ENCODE measurements around the gene ZNRF1. TPM values are rescaled to one million over a fixed set of nuclear protein-coding genes. Genes with fewer than 3 reads are reported as not detected.

ZNRF1 gene
- total RNA-seq, 2 donors from 2014 or later: 27.7 to 29.7 TPM

GRCh38 chr16:75045424-75045823 lies 46.6 kb downstream of the ZNRF1 start:
- no peak overlapping the region for H3K27ac ChIP-seq
- H3K9me3 ChIP-seq: no peaks in the 10 kb centered on the region
- TF ChIP-seq CTCF (IDR thresholded peaks at IDR 0.05): no peak
- peaks cover 6% of the 10 kb centered on the region for H3K4me1 ChIP-seq
- H3K9ac ChIP-seq (ENCODE audit: low read depth in 2 of 2, low read length in 2 of 2): no peak overlapping the region
- intact Hi-C loops (cut with DNase I): no loop called here
- no peaks in the 10 kb centered on the region for H3K36me3 ChIP-seq
- H3K4me3 ChIP-seq: no peak overlapping the region
- H3K27me3 ChIP-seq: no peaks in the 10 kb centered on the region
- no peak for DNase-seq

GRCh38 chr16:75048054-75048453 lies 49.2 kb downstream of the ZNRF1 start:
- DNase-seq: no peak
- intact Hi-C loops (cut with DNase I): no loop called here
- Histone ChIP-seq H3K27ac (no peak overlapping the region), H3K36me3 (no peaks in the 10 kb centered on the region), H3K27me3 (no peaks in the 10 kb centered on the region), H3K9ac (ENCODE audit: low read depth in 2 of 2, low read length in 2 of 2) (no peak overlapping the region), H3K4me1 (peaks cover 6% of the 10 kb centered on the region), H3K4me3 (no peak overlapping the region), H3K9me3 (no peaks in the 10 kb centered on the region)
- no peak for TF ChIP-seq CTCF (IDR thresholded peaks at IDR 0.05)

- Histone ChIP-seq H3K27me3 (no peaks in the 10 kb centered on the region), H3K9me3 (no peaks in the 10 kb centered on the region), H3K36me3 (no peaks in the 10 kb centered on the region), H3K4me3 (no peak overlapping the region), H3K4me1 (peaks cover 6% of the 10 kb centered on the region), H3K9ac (ENCODE audit: low read depth in 2 of 2, low read length in 2 of 2) (no peak overlapping the region), H3K27ac (no peak overlapping the region)
- no peak for DNase-seq
- no peak for TF ChIP-seq CTCF (IDR thresholded peaks at IDR 0.05)
- intact Hi-C loops (cut with DNase I): no loop called here
These were observed 49.7 kb downstream of the ZNRF1 start for GRCh38 chr16:75048530-75048929.

- Histone ChIP-seq H3K36me3 (no peaks in the 10 kb centered on the region), H3K9ac (ENCODE audit: low read depth in 2 of 2, low read length in 2 of 2) (no peak overlapping the region), H3K4me1 (peaks cover 10% of the 10 kb centered on the region), H3K9me3 (no peaks in the 10 kb centered on the region), H3K27me3 (no peaks in the 10 kb centered on the region), H3K27ac (peak overlapping the region; percentile 4), H3K4me3 (no peak overlapping the region)
- DNase-seq: peak; percentile 53
- TF ChIP-seq CTCF (IDR thresholded peaks at IDR 0.05): no peak
- intact Hi-C loops (cut with DNase I): no loop called here
These were observed 53.8 kb downstream of the ZNRF1 start for GRCh38 chr16:75052481-75053202.

GRCh38 chr16:75053791-75054555 lies 55.1 kb downstream of the ZNRF1 start:
- intact Hi-C loops (cut with DNase I): no loop called here
- Histone ChIP-seq H3K4me3 (no peak overlapping the region), H3K27ac (peak overlapping the region; percentile 63), H3K4me1 (peaks cover 10% of the 10 kb centered on the region), H3K36me3 (no peaks in the 10 kb centered on the region), H3K27me3 (no peaks in the 10 kb centered on the region), H3K9ac (ENCODE audit: low read depth in 2 of 2, low read length in 2 of 2) (peak overlapping the region; percentile 7 to 8), H3K9me3 (no peaks in the 10 kb centered on the region)
- TF ChIP-seq CTCF (IDR thresholded peaks at IDR 0.05): no peak
- DNase-seq: peak; percentile 97
